GM23248 (cell line): ENCODE data around the gene SMARCC2.

Experiments
- EZH2 ChIP-seq: fragments of 200-600 bp; sonication (generic); IDR thresholded peaks from 2 replicates; pipeline ENCODE4 v1.6.1; 2018; ENCODE audit warnings: antibody characterized with exemption, mild to moderate bottlenecking; ENCODE audit not compliant: insufficient read depth, poor library complexity, severe bottlenecking
- EZH2phosphoT487 ChIP-seq: fragments of 200-600 bp; sonication (generic); IDR thresholded peaks from 2 replicates; pipeline ENCODE4 v1.6.1; 2018; ENCODE audit warnings: antibody characterized with exemption, moderate library complexity, mild to moderate bottlenecking, low read depth; ENCODE audit not compliant: insufficient read depth

GRCh38 chr12:56145217-56145616 is 44.1 kb downstream of the SMARCC2 start:
- TF ChIP-seq EZH2 (no peak), EZH2phosphoT487 (no peak)
